Hepatocyte (in vitro differentiated cells): ENCODE data around the gene CNTNAP2.

Source experiments
- CTCF ChIP-seq: fragments of 200-600 bp; sonication (generic); IDR thresholded peaks from 2 replicates; pipeline ENCODE4 v1.5.1; 2016; ENCODE audit warnings: antibody characterized with exemption, mild to moderate bottlenecking; ENCODE audit not compliant: poor library complexity
- EZH2 ChIP-seq: fragments of 200-600 bp; sonication (generic); IDR thresholded peaks from 2 replicates; pipeline ENCODE4 v1.6.1; 2016; ENCODE audit warnings: antibody characterized with exemption, mild to moderate bottlenecking, borderline replicate concordance
- EZH2phosphoT487 ChIP-seq: fragments of 200-600 bp; sonication (generic); IDR thresholded peaks from one replicate; pipeline ENCODE4 v1.6.1; 2018; ENCODE audit warnings: antibody characterized with exemption, mild to moderate bottlenecking, low read depth, moderate library complexity; ENCODE audit not compliant: unreplicated experiment, severe bottlenecking

GRCh38 chr7:146499970-146500369 is 383.4 kb downstream of the CNTNAP2 start:
- no peak for TF ChIP-seq CTCF
- no peak for TF ChIP-seq EZH2
- no peak for TF ChIP-seq EZH2phosphoT487
